ACHN (cell line): ENCODE data around the gene CKS2.

ENCODE experiments used
- DNase-seq: peaks from one replicate; pipeline ENCODE4 v3.0.0-alpha.2; 2015
- in situ Hi-C: cut with HindIII; loops from 2 replicates; pipeline ENCODE4 v1.10.0; 2017; ENCODE audit warnings: low sequenced_read_pairs, low pct_ligation_motif_present, low pct_unique_long_range_greater_than_20kb

The CKS2 gene

DNA sequence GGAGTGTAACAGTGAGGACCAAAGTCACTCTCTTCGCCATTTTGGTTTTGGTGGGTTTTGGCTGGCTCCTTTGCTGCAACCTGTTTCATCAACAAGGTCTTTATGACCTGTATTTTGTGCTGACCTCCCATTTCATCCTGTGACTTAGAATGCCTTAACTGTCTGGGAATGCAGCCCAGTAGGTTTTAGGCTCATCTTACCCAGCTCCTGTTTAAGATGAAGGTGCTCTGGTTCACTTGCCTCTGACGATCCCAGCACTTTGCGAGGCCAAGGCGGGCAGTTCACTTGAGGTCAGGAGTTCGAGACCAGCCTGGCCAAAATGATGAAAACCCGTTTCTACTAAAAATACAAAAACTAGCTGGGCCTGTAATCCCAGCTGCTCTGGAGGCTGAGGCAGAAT is 1.8 kb upstream of the CKS2 start:
- in situ Hi-C loops: no loop called here
- no peak for DNase-seq

DNA sequence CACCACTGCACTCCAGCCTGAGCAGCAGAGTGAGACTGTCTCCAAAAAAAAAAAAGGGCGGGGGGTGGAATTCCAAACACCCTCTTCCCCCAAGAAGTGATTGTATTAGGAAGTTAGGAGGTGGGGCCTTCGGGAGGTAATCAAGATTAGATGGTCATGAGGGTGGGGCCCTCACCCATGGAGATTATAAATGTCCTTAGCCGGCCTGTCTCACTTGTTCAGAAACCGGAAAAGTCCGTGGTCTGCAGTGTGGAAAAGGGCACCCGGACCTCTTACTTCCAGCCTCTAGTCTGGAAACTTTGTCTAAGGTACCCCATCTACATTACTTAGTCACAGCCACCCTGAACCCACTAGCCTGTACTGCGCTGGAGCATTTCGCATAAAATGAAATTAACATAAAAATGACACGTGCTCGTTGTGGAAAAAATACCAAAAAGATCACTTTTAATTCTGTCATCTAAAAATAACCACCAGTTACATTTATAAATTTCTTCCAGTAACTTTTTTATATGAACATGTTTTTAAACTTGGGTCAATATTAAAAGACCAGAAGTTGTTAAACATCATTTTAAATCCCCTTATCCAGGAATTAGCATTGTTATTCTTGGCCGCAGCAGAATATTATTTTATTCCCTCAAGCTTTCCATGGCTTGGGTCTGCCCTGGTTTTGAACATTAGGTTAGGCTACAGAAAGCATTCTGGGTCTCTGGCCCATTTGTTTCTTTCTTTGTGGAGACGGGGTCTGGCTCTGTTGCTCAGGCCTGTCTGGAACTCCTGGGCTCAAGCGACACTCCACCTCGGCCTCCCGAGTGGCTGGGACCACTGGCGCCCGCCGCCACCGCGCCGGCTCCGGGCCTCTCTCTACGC is 1.2 kb upstream of the CKS2 start:
- DNase-seq: no peak
- in situ Hi-C loops: no loop called here

GRCh38 chr9:89311346-89312221 is 589 bp downstream of the CKS2 start:
- peak; percentile 17 for DNase-seq
- in situ Hi-C loops: no loop called here

DNA sequence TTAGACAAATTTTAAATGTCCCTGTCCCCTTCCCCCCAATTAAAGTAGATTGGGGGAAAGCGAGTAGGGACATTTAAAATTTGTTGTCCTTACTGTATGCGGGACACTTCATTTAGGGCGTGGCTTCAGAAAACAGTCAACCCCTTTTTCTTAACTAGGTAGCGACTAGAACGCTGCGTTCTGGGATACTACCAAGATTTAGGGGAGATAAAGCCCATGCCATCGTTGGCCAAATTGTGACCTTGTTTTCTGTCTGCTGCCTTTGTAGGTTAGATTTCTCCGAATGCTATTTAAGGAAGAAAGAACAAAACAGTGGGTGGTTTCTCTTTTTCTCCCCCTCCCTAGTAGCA is 1.2 kb downstream of the CKS2 start:
- peak; percentile 48 for DNase-seq
- in situ Hi-C loops: no loop called here

- DNase-seq: peak; percentile 28
- in situ Hi-C loops: no loop called here
Observed at GRCh38 chr9:89313842-89314241, 2.8 kb downstream of the CKS2 start.

- no peak for DNase-seq
- in situ Hi-C loops: no loop called here
Observed at GRCh38 chr9:89314955-89315354, 4.0 kb downstream of the CKS2 start.

DNA sequence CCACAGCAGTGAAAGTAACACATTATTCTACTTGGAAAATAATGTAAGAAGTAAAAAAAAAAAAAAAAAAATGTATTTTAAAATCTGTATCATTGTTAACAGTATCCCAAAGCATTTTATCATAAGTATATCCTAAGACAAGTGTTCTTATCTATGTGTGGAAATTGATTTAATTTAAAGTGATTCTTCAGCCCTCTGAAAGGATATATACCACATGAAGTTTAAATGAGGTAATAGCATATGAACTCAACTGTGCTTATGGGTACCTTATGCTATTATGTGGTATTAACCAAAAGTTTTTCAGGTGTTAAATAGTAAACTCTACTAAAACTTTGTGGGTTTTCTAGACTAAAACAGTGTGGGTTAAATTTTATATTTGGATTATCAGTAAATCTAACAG is 4.5 kb downstream of the CKS2 start:
- in situ Hi-C loops: no loop called here
- no peak for DNase-seq

DNA sequence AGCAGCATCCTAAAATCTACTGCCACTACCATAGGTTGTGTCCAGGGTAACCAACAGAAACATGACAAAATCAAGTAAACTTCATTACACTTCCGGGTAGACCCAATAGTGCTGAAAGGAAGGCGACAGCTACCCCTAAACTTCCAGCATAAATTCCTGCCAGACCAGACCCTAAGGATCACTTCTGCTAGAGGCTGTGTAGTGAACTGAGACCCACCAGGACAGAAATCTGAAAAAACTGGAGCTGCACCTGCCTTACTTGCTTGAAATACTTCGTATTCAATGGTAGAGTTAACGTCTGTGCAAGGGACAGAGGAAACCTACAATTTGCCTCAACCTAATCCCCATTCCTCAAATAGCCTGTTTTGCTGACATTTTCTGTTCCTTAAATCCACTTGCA is 6.3 kb downstream of the CKS2 start:
- in situ Hi-C loops: no loop called here
- no peak for DNase-seq

GRCh38 chr9:89318123-89319014 is 7.4 kb downstream of the CKS2 start, which contains the start of gene SECISBP2:
Gene SECISBP2 (plus strand): TSS chr9:89318500. CDS start chr9:89318577, 77 bp downstream.
- DNase-seq: peak; percentile 95
- in situ Hi-C loops: no loop called here

GRCh38 chr9:89319015-89319905 is 8.3 kb downstream of the CKS2 start:
- in situ Hi-C loops: no loop called here
- DNase-seq: no peak

DNA sequence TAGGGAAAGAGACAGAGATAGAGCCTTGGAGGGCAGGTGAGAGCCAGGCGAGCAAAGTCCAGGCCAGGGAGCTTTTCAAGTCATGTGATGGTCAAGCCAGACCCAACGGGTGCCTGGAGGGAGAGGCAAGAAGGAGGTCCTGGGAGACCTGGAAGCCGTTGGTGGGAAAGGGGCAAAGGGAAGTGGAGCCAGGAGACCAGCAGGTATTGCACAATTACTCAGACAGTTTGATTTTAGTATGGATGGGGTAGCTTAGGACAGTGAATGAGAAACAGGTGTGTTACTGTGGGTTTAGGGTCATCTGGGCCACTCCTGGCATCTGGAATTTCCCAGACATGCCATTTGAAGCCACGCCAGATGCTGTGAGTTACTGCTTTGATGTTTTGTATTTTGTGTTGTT is 12.4 kb downstream of the CKS2 start:
- no peak for DNase-seq
- in situ Hi-C loops: no loop called here

DNA sequence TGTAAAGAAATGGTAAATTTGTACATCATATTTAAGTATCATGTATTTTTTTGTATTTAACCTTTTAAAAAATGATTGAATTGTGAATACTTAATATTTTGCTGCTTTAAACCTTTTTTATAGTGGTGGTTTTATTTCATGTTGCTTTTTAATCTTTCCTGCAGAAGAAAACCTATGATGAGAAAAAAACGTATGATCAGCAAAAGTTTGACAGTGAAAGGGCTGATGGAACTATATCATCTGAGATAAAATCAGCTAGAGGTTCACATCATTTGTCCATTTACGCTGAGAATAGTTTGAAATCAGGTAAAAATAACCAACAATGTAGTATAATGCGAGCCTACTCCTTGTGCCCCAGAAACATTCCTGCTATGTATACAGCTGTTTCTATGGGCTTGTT is 14.7 kb downstream of the CKS2 start:
- no peak for DNase-seq
- in situ Hi-C loops: no loop called here

- in situ Hi-C loops: no loop called here
- no peak for DNase-seq
Observed at GRCh38 chr9:89328064-89328463, 17.1 kb downstream of the CKS2 start.

DNA sequence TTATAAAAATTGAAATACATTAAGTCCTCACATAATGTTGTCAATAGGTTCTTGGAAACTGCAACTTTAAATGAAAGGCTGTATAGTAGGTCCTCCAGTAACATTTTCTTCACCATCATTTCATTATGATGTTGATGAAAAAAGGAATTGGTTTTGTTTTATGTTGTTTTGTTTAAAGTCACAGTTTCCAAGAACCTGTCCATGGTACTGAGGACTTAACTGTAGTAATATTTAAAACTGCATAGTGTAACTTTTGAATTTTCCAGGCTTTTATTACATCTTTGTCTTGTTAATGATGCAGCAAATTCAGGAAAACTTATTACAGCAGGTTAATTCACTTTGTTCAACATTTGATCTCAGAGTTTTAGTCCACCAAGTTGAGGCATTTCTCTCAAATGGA is 18.9 kb downstream of the CKS2 start:
- DNase-seq: no peak
- in situ Hi-C loops: no loop called here

DNA sequence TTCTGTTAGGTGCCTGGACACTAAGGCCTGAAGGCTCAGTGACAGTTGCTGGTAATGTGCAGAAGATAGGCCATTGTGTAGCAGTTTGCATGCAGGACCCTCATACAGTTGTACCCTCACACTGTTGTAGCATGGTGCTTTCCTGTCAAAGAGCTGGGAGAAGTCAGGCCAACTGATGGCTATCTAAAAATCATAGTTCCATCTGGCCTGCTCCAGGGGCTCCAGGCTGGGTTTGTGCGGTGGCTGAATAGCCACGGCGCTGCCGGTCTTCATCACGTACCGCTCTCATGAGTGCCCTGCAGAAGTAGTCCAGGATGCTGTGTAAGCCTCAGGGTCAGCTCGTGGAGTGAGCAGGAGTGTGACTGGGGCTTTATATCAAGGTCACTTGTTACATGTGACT is 19.5 kb downstream of the CKS2 start:
- no peak for DNase-seq
- in situ Hi-C loops: no loop called here

GRCh38 chr9:89339807-89340206 is 28.8 kb downstream of the CKS2 start:
- in situ Hi-C loops: no loop called here
- DNase-seq: no peak

DNA sequence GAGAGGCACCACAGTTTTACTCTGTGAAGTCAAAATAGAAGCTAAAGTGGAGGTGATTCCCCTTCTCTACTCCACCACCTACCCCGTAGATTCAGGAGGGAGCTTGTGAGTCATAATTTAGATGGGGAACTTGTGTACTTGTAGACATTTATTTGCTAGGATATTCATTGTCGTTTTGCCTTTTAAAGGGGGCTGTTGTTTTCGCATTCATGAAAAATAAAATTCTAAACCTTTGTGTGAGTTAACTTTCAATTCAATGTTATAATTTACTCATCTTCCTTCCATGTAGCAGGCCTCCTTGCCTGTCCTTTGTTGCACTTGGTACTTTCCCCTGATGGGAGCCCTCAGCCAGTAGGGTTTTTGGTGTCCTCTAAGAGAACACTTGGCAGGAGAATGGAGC is 29.3 kb downstream of the CKS2 start:
- in situ Hi-C loops: no loop called here
- DNase-seq: no peak

- in situ Hi-C loops: no loop called here
- DNase-seq: no peak
Observed at GRCh38 chr9:89342213-89342612, 31.2 kb downstream of the CKS2 start.
